22Rv1 (cell line): Measurements from ENCODE around the gene METTL15.

ENCODE experiments used
- CTCF ChIP-seq: fragments of 450-650 bp; IDR thresholded peaks from 2 replicates; pipeline ENCODE4 v1.5.1; 2017; ENCODE audit warnings: mild to moderate bottlenecking
- ZFX ChIP-seq: fragments of 450-650 bp; IDR thresholded peaks from 2 replicates; pipeline ENCODE4 v1.6.1; 2017; ENCODE audit warnings: antibody characterized with exemption, borderline replicate concordance

GRCh38 chr11:28366549-28367346, 258.6 kb downstream of the METTL15 start:
- TF ChIP-seq CTCF: no peak
- TF ChIP-seq ZFX: no peak
